CD4-positive, alpha-beta T cell treated with Interleukin-1 beta for 1 hour (primary cell): ENCODE results near the gene SHC1.

Experiments used
- DNase-seq, 2 donors: peaks; one replicate each; pipeline ENCODE4 v3.0.0-alpha.2; 2020 to 2022

Gene SHC1

GRCh38 chr1:155008015-155008941, 37.7 kb upstream of the SHC1 start:
- DNase-seq: no peak

GRCh38 chr1:155007251-155007828, 36.8 kb upstream of the SHC1 start:
- DNase-seq: no peak

- DNase-seq: peak; percentile 57 to 64
Measured at GRCh38 chr1:155006601-155007101, 36.1 kb upstream of the SHC1 start.

GRCh38 chr1:155005076-155006011, 34.8 kb upstream of the SHC1 start:
- peak; percentile 56 to 61 for DNase-seq

- no peak for DNase-seq
Measured at GRCh38 chr1:155004352-155005075, 34.0 kb upstream of the SHC1 start.

- DNase-seq: no peak
Measured at GRCh38 chr1:155003766-155004351, 33.3 kb upstream of the SHC1 start.

GRCh38 chr1:155003227-155003765, 32.7 kb upstream of the SHC1 start:
- DNase-seq: no peak

- no peak for DNase-seq
Measured at GRCh38 chr1:155002464-155003226, 32.1 kb upstream of the SHC1 start, which contains the start of gene ZBTB7B. Gene ZBTB7B, plus strand, starts transcription at chr1:155002802. Its CDS starts 11,859 bp downstream, at chr1:155014661.

GRCh38 chr1:155001675-155002463, 31.3 kb upstream of the SHC1 start:
- DNase-seq: peak; percentile 97 to 98

- no peak for DNase-seq
Measured at GRCh38 chr1:155001425-155001674, 30.8 kb upstream of the SHC1 start.

GRCh38 chr1:155000726-155001424, 30.3 kb upstream of the SHC1 start:
- peak; percentile 78 to 81 for DNase-seq

GRCh38 chr1:155000411-155000725, 29.8 kb upstream of the SHC1 start:
- no peak for DNase-seq

- DNase-seq: peak in 1 of 2 donors; percentile 55
Measured at GRCh38 chr1:154999571-155000410, 29.2 kb upstream of the SHC1 start.

- peak; percentile 74 to 75 for DNase-seq
Measured at GRCh38 chr1:154998818-154999570, 28.4 kb upstream of the SHC1 start.

- DNase-seq: no peak
Measured at GRCh38 chr1:154998201-154998780, 27.7 kb upstream of the SHC1 start.

GRCh38 chr1:154996966-154997701, 26.6 kb upstream of the SHC1 start:
- DNase-seq: no peak
